DND-41 (cell line): Measurements from ENCODE around the gene RAPGEF1.

ENCODE experiments used
- EZH2 ChIP-seq: IDR thresholded peaks from 3 replicates; pipeline ENCODE4 v1.6.1; 2012; ENCODE audit warnings: borderline replicate concordance, low read depth, mild to moderate bottlenecking, moderate library complexity, low read length, inconsistent platforms; ENCODE audit not compliant: severe bottlenecking
- TF ChIP-seq, protein P1 (sequence below): IDR thresholded peaks from 2 replicates; pipeline ENCODE4 v1.5.1; 2012; ENCODE audit warnings: borderline replicate concordance, low read length, moderate library complexity, mild to moderate bottlenecking; ENCODE audit not compliant: poor library complexity, severe bottlenecking; ENCODE audit errors: extremely low read depth

DNA sequence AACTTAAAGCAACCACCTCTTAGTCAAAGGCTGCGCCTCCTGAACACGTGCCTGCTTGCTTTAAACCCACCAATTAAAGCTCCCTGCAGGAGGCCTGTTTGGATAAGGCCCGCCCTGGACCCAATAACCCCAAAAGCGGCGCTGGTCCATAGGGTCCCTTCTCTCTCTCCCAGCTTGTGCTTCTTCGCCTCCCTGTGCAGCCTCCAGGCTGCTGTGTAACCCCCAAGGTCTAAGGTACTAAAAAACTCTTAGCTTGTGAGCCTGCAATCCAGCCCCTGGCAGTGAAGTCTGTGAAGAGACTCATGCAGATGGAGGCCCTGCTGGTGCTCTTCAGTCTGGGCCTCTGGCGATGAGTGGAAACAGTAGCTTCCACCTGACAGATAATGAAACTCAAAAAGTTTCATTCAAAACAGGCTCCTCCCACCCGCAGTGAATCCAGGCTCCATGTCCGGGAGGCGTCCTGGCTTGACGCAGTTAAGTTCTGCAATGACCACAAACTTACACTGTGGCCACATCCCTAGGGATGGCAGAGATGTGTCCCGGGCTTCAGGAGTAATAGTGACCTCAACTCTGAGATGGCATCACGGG lies 97.3 kb downstream of the RAPGEF1 start:
- TF ChIP-seq, protein P1, sequence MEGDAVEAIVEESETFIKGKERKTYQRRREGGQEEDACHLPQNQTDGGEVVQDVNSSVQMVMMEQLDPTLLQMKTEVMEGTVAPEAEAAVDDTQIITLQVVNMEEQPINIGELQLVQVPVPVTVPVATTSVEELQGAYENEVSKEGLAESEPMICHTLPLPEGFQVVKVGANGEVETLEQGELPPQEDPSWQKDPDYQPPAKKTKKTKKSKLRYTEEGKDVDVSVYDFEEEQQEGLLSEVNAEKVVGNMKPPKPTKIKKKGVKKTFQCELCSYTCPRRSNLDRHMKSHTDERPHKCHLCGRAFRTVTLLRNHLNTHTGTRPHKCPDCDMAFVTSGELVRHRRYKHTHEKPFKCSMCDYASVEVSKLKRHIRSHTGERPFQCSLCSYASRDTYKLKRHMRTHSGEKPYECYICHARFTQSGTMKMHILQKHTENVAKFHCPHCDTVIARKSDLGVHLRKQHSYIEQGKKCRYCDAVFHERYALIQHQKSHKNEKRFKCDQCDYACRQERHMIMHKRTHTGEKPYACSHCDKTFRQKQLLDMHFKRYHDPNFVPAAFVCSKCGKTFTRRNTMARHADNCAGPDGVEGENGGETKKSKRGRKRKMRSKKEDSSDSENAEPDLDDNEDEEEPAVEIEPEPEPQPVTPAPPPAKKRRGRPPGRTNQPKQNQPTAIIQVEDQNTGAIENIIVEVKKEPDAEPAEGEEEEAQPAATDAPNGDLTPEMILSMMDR, result no peak
- no peak for TF ChIP-seq EZH2
